HG03175 (cell line): ENCODE measurements around the gene CNNM2.

Source experiments
- ATAC-seq: cut with Tn5 transposase; IDR thresholded peaks from one replicate; pipeline ENCODE4 v1.9.1; 2021; ENCODE audit warnings: mild to moderate bottlenecking, moderate library complexity; ENCODE audit not compliant: unreplicated experiment

Gene CNNM2

GRCh38 chr10:103067956-103068355 lies 149.9 kb downstream of the CNNM2 start:
- ATAC-seq: no peak

DNA sequence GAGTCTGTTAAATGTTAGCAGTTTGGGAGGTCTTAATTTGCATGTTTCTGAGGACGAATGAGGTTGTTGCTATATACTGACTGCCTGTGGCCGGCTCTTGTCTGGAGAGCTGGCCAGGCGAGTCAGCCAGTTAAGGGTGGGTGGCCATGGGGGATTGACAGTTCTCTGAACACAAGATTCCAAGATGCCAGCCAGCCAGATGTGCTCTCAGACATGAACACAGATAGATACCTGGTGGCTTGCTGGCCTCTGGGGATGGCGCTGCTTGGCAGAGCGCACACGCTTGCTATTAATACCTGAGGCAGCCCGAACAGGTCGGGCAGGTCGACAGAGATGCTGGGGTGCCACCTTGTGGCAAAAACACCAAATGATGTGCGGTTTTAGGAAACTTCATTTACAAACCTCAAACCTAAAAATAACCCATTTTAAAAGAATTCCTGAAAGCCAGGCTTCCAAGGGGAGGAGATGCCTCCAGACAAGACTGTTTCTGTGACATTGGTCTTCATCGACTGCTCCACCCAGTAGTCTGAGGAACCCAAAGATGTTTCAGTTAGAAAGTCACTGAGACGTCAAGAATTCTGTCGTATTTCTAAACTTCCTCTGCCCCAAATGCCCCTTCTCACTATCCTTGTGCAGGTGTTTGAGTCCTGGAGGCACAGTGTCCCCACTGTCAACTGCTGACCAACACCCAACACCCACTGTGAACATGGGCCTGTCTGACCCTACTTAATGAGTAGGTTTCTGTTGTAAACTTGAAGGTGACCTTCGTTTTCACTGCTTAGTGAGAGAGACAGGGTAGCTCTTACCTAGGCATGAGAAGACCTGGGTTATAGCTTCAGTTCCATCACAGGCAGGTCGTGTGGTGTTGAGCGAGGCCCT lies 151.6 kb downstream of the CNNM2 start:
- ATAC-seq: peak; percentile 68

- no peak for ATAC-seq
Observed at GRCh38 chr10:103072276-103072675, 154.2 kb downstream of the CNNM2 start.

DNA sequence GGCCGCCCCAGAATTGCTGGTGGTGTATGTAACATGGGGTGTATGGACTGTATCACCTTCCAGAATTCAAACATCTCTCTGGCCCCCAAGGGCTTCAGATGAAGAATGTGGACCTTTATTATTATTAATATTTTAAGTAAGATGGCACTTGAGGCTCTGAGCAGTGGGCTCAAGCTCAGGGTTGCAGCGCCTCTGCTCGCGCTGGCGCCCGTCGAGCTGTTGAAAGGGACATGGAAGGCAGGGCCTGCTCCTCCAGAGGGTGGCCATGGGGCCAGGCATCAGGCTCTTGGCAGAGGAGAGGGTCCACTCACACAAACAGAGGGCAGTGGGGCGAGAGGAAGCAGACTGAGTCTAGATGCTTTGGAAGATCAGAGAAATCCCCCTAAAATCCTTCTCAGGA lies 154.8 kb downstream of the CNNM2 start:
- ATAC-seq: no peak

- ATAC-seq: no peak
Observed at GRCh38 chr10:103077020-103077419, 158.9 kb downstream of the CNNM2 start.

DNA sequence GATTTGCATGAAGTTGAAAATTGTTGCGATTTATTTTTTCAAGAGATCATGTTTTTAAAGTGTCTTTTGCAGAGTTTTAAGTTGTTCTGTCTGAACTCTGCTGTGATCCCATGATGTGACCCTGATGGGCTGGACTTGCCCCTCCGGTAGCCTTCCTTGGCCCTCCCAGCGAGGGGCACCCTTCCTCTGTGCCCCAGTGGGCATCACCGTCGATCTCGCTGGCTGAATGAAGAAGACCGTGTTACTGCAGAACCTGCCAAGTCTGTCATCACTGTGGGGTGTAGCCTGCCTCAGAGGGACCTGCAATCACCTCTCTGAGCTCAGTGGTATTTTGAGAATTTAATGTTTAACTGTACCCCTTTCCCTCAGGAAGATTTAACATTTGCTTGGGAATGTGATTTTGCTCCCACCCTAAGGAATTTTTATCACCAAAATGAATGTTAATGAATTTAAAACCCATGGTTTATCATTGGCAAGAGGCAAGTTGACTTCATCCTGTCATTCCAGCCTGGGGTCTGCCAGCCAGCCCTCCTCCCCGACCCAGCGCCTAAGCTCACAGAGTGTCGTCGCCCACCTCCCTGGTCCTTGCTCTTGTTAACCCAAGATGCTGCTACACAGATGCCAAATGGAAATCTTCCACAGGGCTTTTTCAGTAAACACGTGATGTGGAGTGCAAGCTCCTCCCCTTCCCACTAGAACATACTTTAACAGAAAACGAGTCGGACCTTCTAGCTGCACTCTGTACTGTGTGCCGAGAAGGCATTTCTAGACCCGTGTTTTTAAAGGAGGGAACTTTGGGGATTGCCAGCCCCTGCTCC lies 159.6 kb downstream of the CNNM2 start:
- ATAC-seq: no peak

DNA sequence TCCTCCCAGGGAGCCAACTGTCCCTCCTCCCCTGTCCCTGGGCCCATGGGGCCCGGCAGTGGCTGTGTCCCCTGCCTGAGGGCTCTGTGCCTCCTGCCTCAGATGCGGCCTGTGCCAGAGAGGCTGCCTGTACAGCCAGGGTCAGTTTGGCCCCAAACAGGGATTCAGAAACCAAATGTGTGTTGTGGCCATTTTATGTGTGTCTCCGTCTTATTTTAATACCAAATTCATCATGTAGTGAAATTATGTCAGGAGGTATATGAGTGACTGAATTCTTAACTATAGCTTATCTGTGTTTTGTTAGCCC lies 160.2 kb downstream of the CNNM2 start:
- no peak for ATAC-seq

DNA sequence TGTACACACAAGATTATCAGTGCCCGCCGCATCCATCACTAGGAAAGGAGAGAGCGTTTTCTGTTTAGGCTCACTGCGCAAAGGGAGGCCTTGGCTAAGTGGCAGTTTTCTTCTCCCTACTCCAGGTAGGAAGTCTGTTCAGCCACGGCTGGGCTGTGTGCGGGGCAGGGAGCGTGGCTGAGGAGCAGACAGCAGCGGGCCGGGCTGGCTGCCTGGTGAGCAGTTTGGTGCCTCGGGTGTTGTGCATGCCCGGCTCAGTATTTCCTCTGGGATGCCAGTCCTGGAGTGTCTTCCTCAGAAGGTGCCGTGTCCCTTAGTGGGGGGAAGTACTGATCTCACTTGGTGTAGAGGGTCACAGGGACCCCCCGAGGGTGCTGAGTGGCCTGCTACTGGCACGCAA lies 160.6 kb downstream of the CNNM2 start:
- no peak for ATAC-seq

DNA sequence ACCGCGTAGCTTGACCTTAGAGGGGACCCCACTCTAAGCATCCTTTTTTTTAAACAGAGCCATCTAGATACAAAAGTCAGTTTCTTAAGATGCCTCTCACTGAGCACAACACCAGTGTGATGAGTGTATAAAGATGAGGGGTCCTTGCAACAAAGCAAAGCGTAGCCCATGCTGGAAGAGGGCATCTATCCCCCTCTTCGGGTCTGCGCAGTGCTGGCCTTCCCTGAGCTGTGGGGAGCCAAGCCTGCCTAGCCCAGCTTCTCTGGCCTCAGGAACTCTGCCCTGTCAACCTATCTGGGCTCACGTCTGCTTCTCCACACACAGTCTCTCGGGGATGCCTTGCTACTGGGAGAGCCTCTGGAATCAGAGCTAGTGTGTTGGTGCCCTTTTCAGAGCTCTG lies 161.0 kb downstream of the CNNM2 start:
- ATAC-seq: no peak

- no peak for ATAC-seq
Observed at GRCh38 chr10:103079946-103080345, 161.9 kb downstream of the CNNM2 start.

GRCh38 chr10:103080891-103081581 lies 162.9 kb downstream of the CNNM2 start:
- ATAC-seq: no peak

DNA sequence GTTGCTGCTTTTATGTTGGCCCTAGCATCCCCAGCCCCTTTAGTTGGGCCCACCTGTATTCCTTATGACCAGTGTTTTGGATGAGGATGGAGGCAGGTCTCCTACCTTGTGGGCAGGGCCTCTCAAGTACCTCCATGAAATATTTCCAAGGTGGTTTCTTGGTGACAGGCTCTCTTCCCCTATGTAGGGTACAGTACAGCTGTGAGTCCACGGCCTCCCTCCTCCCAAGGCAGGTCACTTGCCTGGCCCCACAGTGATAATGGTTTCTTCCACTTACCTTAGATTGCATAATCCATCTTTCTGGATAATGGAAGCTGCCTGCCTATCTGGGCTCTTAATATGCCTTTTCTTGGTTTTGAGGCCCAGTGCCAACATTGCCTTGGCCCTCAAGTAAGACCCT lies 164.6 kb downstream of the CNNM2 start:
- ATAC-seq: no peak

- ATAC-seq: no peak
Observed at GRCh38 chr10:103083266-103083976, 165.3 kb downstream of the CNNM2 start.

GRCh38 chr10:103083977-103084320 lies 165.9 kb downstream of the CNNM2 start:
- ATAC-seq: no peak

- no peak for ATAC-seq
Observed at GRCh38 chr10:103086261-103086660, 168.2 kb downstream of the CNNM2 start.

- ATAC-seq: no peak
Observed at GRCh38 chr10:103086799-103087198, 168.7 kb downstream of the CNNM2 start.

DNA sequence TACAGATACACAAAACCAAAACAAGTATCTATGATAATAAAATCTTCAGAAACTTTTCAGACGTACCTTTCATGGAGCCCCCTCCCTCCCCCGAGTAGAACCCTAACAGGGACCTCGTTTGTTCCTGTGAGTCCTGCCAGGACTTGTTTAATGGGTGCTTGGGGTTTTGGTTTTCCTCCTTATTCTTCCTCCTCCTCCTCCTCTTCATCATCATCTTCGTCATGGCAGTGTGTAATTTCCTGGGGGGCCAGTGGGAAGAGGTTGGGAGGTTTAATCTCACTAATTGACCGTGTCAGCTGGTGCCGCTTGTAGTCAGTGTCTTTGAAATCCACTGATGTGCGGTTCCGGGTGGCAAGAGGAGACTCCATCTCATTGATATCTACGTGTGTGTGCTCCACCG lies 171.4 kb downstream of the CNNM2 start:
- no peak for ATAC-seq

DNA sequence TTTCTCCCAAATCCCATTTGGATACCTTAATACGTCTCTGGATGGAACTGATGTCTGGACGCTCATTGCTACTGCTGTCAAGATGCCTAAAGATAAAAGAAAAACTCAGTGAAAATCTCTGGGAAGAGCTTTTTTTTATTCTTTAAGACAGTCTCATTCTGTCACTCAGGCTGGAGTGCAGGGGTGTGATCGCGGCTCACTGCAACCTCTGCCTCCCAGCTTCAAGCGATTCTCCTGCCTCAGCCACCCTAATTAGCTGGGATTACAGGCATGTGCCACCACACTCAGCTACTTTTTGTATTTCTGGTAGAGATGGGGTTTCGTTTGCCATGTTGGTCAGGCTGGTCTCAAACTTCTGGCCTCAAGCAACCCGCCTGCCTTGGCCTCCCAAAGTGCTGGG lies 172.8 kb downstream of the CNNM2 start:
- ATAC-seq: no peak

DNA sequence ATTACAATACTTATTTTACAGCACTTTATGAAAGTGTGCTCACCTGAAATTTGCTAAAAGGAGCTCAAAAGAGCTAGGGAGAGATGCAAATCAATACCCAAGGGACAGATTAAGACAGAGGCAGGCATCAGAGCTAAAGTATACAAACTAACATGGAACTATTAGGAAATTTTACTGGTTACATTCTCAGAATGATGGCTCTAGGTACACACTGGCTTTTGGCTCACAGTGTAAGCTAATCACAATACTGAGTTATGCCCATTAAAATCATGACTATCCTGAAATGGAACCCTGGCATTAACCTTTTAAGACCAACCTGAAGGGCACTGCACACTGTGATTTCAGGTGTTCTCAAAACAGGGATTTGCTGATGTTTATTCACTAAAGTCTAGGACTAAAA lies 176.9 kb downstream of the CNNM2 start:
- ATAC-seq: no peak

- no peak for ATAC-seq
Observed at GRCh38 chr10:103096130-103096529, 178.0 kb downstream of the CNNM2 start.

- ATAC-seq: no peak
Observed at GRCh38 chr10:103098240-103098639, 180.1 kb downstream of the CNNM2 start.
